HG02943 (cell line): Measurements from ENCODE around the gene STS.
"Not testable (repeated sequence)": the region's sequence is repeated elsewhere in the genome, so short reads cannot be mapped to it uniquely, and the experiment has no call there.

Source experiments
- ATAC-seq: cut with Tn5 transposase; IDR thresholded peaks from one replicate; pipeline ENCODE4 v1.9.1; 2021; ENCODE audit warnings: mild to moderate bottlenecking, low read depth, moderate library complexity; ENCODE audit not compliant: unreplicated experiment

STS gene

DNA sequence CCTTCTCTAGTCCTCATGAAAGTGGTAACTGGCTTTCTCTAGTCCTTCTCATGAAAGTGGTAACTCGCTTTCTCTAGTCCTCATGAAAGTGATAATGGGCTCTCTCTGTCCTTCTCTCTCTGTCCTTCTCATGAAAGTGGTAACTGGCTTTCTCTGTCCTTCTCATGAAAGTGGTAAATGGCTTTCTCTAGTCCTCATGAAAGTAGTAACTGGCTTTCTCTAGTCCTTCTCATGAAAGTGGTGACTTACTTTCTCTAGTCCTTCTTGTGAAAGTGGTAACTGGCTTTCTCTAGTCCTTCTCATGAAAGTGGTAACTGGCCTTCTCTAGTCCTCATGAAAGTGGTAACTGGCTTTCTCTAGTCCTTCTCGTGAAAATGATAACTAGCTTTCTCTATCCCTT is 31.3 kb downstream of the STS start:
- ATAC-seq = not testable (repeated sequence)

DNA sequence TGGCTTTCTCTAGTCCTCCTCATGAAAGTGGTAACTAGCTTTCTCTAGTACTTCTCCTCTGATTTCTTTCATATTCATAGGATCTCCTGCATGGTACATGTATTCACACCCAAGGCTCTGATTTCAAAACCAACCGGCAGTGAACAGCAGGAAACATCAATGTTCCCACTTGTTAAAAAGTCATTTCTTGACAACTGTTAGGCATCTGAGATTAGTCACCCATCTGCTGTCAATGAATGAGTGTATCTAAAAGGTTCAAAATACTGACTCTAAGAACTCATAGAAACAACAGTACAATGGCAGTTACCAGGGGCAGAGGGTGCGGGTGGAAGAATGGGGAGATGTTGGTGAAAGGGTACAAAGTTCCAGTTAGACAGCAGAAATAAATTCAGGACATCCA is 31.9 kb downstream of the STS start:
- ATAC-seq = no peak

DNA sequence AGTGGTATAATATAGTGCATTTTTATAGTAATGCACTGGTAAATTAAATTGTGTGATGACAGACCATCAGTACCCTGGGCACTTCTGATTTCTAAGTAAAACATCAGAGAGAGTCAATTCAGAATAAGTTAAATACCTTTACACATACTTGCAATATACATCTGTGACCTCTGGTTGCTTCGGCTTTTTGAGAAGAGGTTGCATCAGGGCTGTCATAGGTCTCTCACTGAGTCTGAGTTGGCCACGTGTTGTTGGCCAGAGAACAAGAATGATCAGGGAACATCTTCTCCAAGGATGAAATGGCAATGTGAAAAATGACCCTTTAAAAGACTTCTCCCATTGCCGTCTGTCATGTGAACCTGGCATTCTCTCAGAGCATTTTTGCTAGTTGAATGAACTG is 37.3 kb downstream of the STS start:
- ATAC-seq = no peak

DNA sequence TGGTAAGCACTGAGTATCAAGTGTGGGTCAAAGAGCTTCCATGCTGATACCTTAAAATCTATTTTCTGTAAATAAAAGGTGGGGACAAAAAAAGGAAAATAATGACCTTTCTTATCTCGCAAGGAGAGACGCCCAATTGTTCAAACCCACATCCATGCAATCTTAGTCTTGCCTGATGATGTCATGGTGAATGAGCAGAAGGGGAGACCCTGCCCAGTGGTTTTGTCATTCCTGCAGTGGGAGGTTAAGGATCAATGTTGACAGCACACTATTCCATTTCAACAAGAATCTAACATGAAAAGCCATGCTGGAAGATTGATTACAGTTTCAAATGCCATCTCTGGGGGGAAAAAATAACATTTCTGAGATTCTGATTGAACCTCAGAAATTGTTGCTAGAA is 41.2 kb downstream of the STS start:
- no peak for ATAC-seq

DNA sequence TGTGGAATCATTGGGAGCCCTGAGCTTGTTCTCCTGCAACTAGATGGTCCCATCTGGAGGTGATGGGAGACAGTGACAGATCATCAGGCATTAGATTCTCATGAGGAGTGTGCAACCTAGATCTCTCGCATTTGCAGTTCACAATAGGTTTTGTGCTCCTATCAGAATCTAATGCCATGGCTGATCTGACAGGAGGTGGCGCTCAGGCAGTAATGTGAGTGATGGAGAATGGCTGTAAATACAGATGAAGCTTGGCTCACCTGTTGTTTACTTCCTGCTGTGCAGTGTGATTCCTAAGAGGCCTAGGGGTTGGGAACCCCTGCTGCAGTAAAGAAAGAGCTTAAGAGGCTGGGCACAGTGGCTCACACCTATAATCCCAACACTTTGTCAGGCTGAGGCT is 42.6 kb downstream of the STS start:
- ATAC-seq = no peak

DNA sequence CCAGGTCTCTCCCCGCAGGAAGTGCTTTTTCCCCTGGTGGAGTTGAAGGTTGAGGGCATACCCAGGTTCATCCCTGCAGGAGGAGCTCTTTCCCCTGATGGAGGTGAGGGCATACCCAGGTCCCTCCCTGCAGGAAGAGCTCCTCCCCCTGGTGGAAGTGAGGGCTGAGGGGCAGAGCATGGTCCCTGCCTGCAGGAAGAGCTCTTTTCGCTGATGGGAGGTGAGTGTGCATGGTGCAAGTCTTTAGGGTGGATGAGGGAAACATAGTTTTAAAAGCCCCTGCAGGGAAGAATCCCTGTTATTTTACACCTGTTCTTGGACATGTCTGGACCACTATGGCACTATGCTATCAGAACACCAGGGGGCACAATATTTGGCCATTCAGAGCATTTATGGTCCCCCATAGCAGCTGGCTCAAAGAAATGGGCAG is 44.2 kb downstream of the STS start:
- no peak for ATAC-seq

DNA sequence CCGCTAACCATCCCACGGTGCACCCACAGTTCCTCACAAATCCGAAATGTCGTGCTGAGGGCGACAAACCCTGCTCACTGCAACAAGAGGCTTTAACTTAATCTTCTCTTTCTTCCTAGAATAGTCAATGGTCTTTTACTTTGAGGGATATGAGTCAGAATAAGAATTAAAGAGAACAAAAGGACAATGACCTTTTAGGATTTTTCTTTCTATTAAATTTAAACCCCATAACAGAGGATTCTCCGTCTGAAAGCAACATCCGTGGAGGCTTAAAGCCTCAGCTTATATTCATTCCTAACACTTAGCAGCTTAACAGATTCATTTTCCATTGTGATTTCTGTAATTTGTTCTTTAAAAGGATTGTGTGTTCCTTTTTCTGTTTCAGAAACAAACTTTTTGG is 45.4 kb downstream of the STS start:
- ATAC-seq = no peak

DNA sequence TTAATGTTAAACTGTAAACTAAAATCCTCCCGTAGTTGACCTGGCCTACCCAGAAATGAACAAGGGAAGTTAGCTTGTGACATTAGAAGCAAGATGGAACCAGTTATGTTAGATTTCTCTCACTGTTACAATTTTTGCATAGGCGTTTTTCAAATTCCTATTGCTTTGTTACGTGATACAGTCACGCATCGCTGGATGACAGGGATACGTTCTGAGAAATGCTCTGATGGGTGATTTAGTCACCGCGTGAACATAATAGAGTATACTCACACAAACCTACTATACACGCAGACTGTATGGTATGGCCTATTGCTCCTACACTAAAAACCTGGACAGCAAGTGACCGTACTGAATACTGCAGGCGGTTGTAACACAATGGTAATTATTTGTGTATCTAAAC is 47.1 kb downstream of the STS start:
- ATAC-seq = no peak
